Measurements from ENCODE around the gene C19orf53.

GRCh38 chr19:13813147-13813546 lies 38.9 kb downstream of the C19orf53 start:
- no peak for TF ChIP-seq CTCF (conservative IDR thresholded peaks at IDR 0.05; ENCODE audit: low read depth in 2 of 2)
- no peak for TF ChIP-seq POLR2AphosphoS5 (IDR thresholded peaks at IDR 0.05; ENCODE audit: low read depth)
- no peak for TF ChIP-seq EZH2 (IDR thresholded peaks at IDR 0.05; ENCODE audit: low read depth, unreplicated experiment)
- TF ChIP-seq ZNF462 (CRISPR knock-in tag; IDR thresholded peaks at IDR 0.05), result no peak
- no peak for TF ChIP-seq REST (IDR thresholded peaks at IDR 0.05; ENCODE audit: unreplicated experiment)
- TF ChIP-seq ZNF331 (CRISPR knock-in tag; IDR thresholded peaks at IDR 0.05; ENCODE audit: low read depth), result no peak
- TF ChIP-seq STAT1 (IDR thresholded peaks at IDR 0.05; ENCODE audit: unreplicated experiment), result no peak
- no peak for TF ChIP-seq JUNB (IDR thresholded peaks at IDR 0.05; ENCODE audit: unreplicated experiment)
- no peak for TF ChIP-seq EZH2phosphoT487 (IDR thresholded peaks at IDR 0.05; ENCODE audit: unreplicated experiment)
- no peak for TF ChIP-seq CREB1 (CRISPR knock-in tag; IDR thresholded peaks at IDR 0.05; ENCODE audit: low read depth)
- TF ChIP-seq NANOG (IDR thresholded peaks at IDR 0.05; ENCODE audit: borderline replicate concordance), result no peak
- TF ChIP-seq ETS1 (IDR thresholded peaks at IDR 0.05), result no peak
- TF ChIP-seq ZNF114 (CRISPR knock-in tag; IDR thresholded peaks at IDR 0.05), result no peak

Data from GM23338 (cell line).